Adrenal gland (tissue), 19 donors: ENCODE results near the gene PITPNM2. TPM values are rescaled to one million over a fixed set of nuclear protein-coding genes. Genes with fewer than 3 reads are reported as not detected.

Source experiments
- DNase-seq, 7 donors: peaks; one replicate each; pipeline ENCODE4 v3.0.0-alpha.2; 2019 to 2020
- H3K27ac ChIP-seq, 5 donors: fragments of 200-600 bp; sonication (generic) in 4 of 5; 1 replicate in 3 of 5; 2 replicates in 2 of 5; pipeline versions ENCODE4 v1.5.1 to v1.8.0; 2016 to 2020; ENCODE audit warnings: mild to moderate bottlenecking in 1 of 5
- H3K27me3 ChIP-seq: fragments of 200-600 bp; 2 replicates; pipeline ENCODE4 v1.8.0; 2021
- H3K36me3 ChIP-seq, 2 donors: fragments of 200-600 bp; replicated peaks in 1 of 2; 1 replicate in 1 of 2; 2 replicates in 1 of 2; pipeline versions ENCODE4 v1.5.1 to v1.8.0; 2018 to 2022
- H3K4me1 ChIP-seq, 2 donors: fragments of 200-600 bp; replicated peaks in 1 of 2; 1 replicate in 1 of 2; 2 replicates in 1 of 2; pipeline versions ENCODE4 v1.5.1 to v1.8.0; 2018 to 2021
- H3K4me3 ChIP-seq, 4 donors: fragments of 200-600 bp; sonication (generic) in 3 of 4; one replicate each; pipeline ENCODE4 v1.5.1; 2016 to 2018
- H3K9me3 ChIP-seq, 3 donors: fragments of 200-600 bp; sonication (generic) in 1 of 3; replicated peaks in 1 of 3; 1 replicate in 2 of 3; 2 replicates in 1 of 3; pipeline versions ENCODE4 v1.5.1 to v1.8.0; 2016 to 2021
- POLR2A ChIP-seq, 2 donors: fragments of 450-650 bp; IDR thresholded peaks; one replicate each; pipeline ENCODE4 v1.6.1; 2017; ENCODE audit warnings: antibody characterized with exemption in 2 of 2, mild to moderate bottlenecking in 2 of 2, moderate library complexity in 1 of 2
- WGBS, 4 donors: extraction: QIAGEN DNeasy Blood & Tissue Kit in 2 of 4; methylation state at CpG; one replicate each; pipeline versions ENCODE4 v1.1.5 to v1.1.7; 2013 to 2017; 5-methylcytosine and 5-hydroxymethylcytosine counted together
- intact Hi-C, 2 donors: fragments of 100-400 bp; cut with DNase I; formaldehyde crosslinking; loops; one replicate each; pipeline versions ENCODE4 v1.14.1 to v1.15.0; 2022 to 2023
- long read RNA-seq, 10 donors: library from polyadenylated mRNA in 3 of 10; unstranded in 2 of 10; stranded (forward) in 1 of 10; transcript quantifications; one replicate each; pipeline ENCODE4 v2.0.0 and lab custom pipeline, GENCODE V29; 2021 to 2026
- polyA plus RNA-seq, 3 donors: library from polyadenylated mRNA; stranded (reverse); fragments of 200-250 nt in 2 of 3; fragments of 350-450 nt in 1 of 3; fragmentation: Illumina TruSeq in 1 of 3; extraction: RNeasy Lipid Tissue Mini Kit (QIAGEN cat#74804) in 1 of 3; gene quantifications; one replicate each; pipeline ENCODE4 v1.2.3, GENCODE V29; 2013 to 2014
- total RNA-seq, 9 donors: library from RNA; depleted of rRNA in 4 of 9; stranded (reverse); fragments of >200 nt in 4 of 9; fragments of 120-200 nt in 1 of 9; fragmentation: NEBNext Ultra II Directional in 1 of 9; extraction: Animal tissue kit (Norgen Biotek cat#: 25700) in 1 of 9; gene quantifications; one replicate each; pipeline versions ENCODE4 v1.1.0 to v1.2.4, GENCODE V29; 2013 to 2023
- TF ChIP-seq, protein P1 (sequence below), 6 experiments: fragments of 450-650 bp in 4 of 6; fragments of 200-600 bp in 2 of 6; sonication (generic) in 1 of 6; IDR thresholded peaks; 1 replicate in 5 of 6; 2 replicates in 1 of 6; pipeline versions ENCODE4 v1.5.1 to v1.8.0; 2016 to 2021; ENCODE audit warnings: antibody characterized with exemption in 6 of 6, mild to moderate bottlenecking in 2 of 6, moderate library complexity in 1 of 6
- donor health status: healthy with polysubstance abuse.
- donor health status: Bipolar disorder and iron deficiency.
- donor health status: DM: yes; HTN: yes; CAD: no.
- donor health status: DM: no; HTN: no; CAD: no.
- donor health status: DM: no; HTN: no; CAD: no.
- donor health status: DM: yes; HTN: yes; CAD: no.

PITPNM2 gene
- total RNA-seq, result 10 to 100 TPM in 8 of 9 donors, 1 to 10 TPM in 1; 3.7 to 57.4 (median 25.6) TPM
- polyA plus RNA-seq, result 10 to 100 TPM; 13.2 to 33.9 (median 18.3) TPM
- long read RNA-seq, donor 1, result 0 reads
- long read RNA-seq, donor 2, result 0 reads
- long read RNA-seq, donor 3, result 0 reads
- long read RNA-seq, donor 4, partial matches to known transcripts, result 0 of 6 reads
- long read RNA-seq, donor 4, other reads (novel, unspliced or antisense), result 6 of 6 reads
- long read RNA-seq, donor 5, partial matches to known transcripts, result 24 of 40 reads
- long read RNA-seq, donor 5, other reads (novel, unspliced or antisense), result 16 of 40 reads
- long read RNA-seq, donor 6, partial matches to known transcripts, result 0 of 3 reads
- long read RNA-seq, donor 6, other reads (novel, unspliced or antisense), result 3 of 3 reads
- long read RNA-seq, donor 7, result 0 reads
- long read RNA-seq, donor 8, result 0 reads
- long read RNA-seq, donor 9, partial matches to known transcripts, result 0 of 2 reads
- long read RNA-seq, donor 9, other reads (novel, unspliced or antisense), result 0 of 2 reads
- long read RNA-seq, donor 10, partial matches to known transcripts, result 0 of 1 reads
- long read RNA-seq, donor 10, other reads (novel, unspliced or antisense), result 0 of 1 reads

DNA sequence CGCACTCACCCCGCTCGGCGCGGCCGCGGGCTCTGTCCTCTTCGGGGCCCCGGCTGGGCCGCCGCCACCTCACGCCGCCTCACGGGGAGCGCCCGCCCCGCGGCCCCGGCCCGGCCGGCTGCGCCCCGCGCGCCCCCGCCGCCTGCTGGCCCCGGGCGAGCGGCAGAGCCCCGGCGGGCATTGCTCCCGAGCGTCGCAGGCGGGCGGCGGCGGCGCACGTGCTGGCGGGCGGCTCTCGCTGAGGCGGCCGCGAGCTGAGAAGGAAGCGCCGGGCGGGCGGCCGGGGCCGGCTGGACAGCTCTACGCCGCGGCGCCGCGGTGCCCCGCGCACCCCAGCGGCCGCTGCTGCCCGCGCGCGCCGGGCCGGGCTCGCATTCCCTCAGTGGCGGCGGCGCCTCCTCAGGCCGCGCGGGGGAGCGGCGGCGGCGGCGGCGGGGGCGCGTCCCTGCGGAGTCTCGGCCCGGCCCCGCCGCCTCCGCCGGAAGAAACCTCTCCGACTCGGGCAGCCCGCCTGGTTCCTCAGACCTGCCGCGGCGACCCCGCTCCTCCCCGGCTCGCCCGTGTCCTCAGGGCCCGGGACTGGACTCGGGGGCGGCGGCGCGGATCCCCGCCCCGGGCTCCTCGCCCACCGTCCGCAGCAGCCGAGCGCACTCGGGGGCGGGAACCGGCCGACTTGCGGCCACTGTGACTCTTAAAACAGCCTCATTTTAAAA lies at the start of gene PITPNM2:
Gene PITPNM2 (minus strand): TSS at position 347 of the 713 bp plus-strand sequence. CDS start 116,500 bp downstream, outside the sequence.
- Histone ChIP-seq H3K9me3 (no peaks in the 10 kb centered on the region), H3K27me3 (no peaks in the 10 kb centered on the region), H3K4me1 (peaks cover 11 to 37% of the 10 kb centered on the region in 2 donors), H3K27ac (peak within 1 kb of the TSS; percentile 41 to 96 (median 90)), H3K36me3 (peaks cover 0 to 3% of the 10 kb centered on the region in 2 donors), H3K4me3 (peak within 1 kb of the TSS; percentile 22 to 84 (median 54))
- intact Hi-C loops, result loop anchor here (5.0 to 10.0 kb wide), 2 partner anchors 106 to 169 kb away; partner anchors contain the start of gene ARL6IP4 (in 1 of the 2)
- 0 to 1% (median 1%) methylated on average over 4 to 115 of the region's 119 CpGs for WGBS, 4 donors
- DNase-seq, result peak; percentile 43 to 70 (median 62)
- TF ChIP-seq POLR2A (IDR thresholded peaks at IDR 0.05), result peak; percentile 5 to 23
- TF ChIP-seq, protein P1, sequence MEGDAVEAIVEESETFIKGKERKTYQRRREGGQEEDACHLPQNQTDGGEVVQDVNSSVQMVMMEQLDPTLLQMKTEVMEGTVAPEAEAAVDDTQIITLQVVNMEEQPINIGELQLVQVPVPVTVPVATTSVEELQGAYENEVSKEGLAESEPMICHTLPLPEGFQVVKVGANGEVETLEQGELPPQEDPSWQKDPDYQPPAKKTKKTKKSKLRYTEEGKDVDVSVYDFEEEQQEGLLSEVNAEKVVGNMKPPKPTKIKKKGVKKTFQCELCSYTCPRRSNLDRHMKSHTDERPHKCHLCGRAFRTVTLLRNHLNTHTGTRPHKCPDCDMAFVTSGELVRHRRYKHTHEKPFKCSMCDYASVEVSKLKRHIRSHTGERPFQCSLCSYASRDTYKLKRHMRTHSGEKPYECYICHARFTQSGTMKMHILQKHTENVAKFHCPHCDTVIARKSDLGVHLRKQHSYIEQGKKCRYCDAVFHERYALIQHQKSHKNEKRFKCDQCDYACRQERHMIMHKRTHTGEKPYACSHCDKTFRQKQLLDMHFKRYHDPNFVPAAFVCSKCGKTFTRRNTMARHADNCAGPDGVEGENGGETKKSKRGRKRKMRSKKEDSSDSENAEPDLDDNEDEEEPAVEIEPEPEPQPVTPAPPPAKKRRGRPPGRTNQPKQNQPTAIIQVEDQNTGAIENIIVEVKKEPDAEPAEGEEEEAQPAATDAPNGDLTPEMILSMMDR (IDR thresholded peaks at IDR 0.05), result peak in 3 of 6 experiments; percentile 18 to 70 (median 30)

DNA sequence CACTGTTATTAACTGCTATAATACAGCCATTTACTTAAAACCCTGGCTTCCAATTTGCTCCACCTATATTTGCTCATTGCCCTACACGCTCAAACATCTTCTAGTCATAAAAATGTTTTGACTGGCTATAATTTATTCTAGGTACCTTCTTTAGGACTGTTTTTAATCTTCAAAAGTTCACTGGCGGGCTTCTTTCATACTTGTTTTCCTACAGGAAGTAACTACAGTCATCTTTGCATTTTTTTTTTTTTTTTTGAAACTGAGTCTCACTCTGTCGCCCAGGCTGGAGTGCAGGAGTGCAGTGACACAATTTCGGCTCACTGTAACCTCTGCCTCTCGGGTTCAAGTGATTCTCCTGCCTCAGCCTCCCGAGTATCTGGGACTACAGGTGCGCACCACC lies 49.5 kb upstream of the PITPNM2 start:
- Histone ChIP-seq H3K4me1 (no peaks in the 10 kb centered on the region), H3K27ac (no peak overlapping the region), H3K36me3 (peaks cover 0 to 22% of the 10 kb centered on the region in 2 donors), H3K4me3 (no peak overlapping the region), H3K9me3 (no peaks in the 10 kb centered on the region), H3K27me3 (no peaks in the 10 kb centered on the region)
- WGBS, 4 donors, result 90 to 93% (median 92%) methylated on average over 7 of the region's 7 CpGs
- intact Hi-C loops, result no loop called here
- DNase-seq, result no peak
- TF ChIP-seq POLR2A (IDR thresholded peaks at IDR 0.05), result no peak
- TF ChIP-seq, protein P1 (IDR thresholded peaks at IDR 0.05), result no peak

DNA sequence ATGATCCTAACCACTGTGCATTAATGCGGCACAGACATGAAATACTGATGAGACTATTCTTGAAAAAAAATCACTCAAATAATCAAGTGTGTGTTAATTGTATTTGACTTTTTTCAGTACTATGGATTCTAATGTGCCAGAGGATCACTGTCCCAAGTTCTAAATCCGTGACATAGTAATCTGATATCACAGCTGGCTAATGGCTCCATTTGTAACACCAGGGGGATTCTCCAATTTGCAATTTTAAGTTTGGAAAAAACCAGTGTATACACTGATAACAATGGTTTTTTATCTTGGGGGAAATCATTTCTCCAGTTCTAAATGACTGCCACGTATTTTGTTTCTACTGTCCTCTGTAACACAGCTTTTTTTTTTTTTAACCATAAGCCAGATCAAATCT lies 49.0 kb upstream of the PITPNM2 start:
- H3K4me1 ChIP-seq, result no peaks in the 10 kb centered on the region
- no peak overlapping the region for H3K27ac ChIP-seq
- no peaks in the 10 kb centered on the region for H3K9me3 ChIP-seq
- DNase-seq, result no peak
- WGBS, 4 donors, result 90 to 93% (median 92%) methylated on average over 3 of the region's 3 CpGs
- H3K27me3 ChIP-seq, result no peaks in the 10 kb centered on the region
- no peak overlapping the region for H3K4me3 ChIP-seq
- intact Hi-C loops, result no loop called here
- H3K36me3 ChIP-seq, result peaks cover 0 to 21% of the 10 kb centered on the region in 2 donors
- TF ChIP-seq, protein P1 (IDR thresholded peaks at IDR 0.05), result no peak
- TF ChIP-seq POLR2A (IDR thresholded peaks at IDR 0.05), result no peak

DNA sequence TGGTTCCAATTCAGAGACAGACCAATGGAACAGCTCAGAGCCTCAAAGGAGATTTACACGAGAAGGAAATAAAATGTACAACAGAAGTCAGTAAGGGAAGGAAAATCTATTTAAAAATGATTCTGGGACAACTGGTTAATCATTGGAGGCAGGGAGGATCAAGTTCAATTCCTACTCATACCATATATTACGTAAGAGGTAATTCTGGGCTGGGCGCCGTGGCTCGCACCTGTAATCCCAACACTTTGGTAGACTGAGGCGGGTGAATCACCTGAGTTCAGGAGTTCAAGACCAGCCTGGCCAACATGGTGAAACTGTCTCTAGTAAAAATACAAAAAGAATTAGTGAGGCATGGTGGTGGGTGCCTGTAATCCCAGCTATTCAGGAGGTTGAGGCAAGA lies 36.7 kb upstream of the PITPNM2 start:
- Histone ChIP-seq H3K36me3 (peaks cover 0 to 29% of the 10 kb centered on the region in 2 donors), H3K4me1 (no peaks in the 10 kb centered on the region), H3K27me3 (no peaks in the 10 kb centered on the region), H3K9me3 (no peaks in the 10 kb centered on the region), H3K4me3 (no peak overlapping the region), H3K27ac (no peak overlapping the region)
- 85 to 99% (median 92%) methylated on average over 6 of the region's 6 CpGs for WGBS, 4 donors
- no peak for DNase-seq
- intact Hi-C loops, result no loop called here
- TF ChIP-seq, protein P1 (IDR thresholded peaks at IDR 0.05), result no peak
